Endothelial cell (in vitro differentiated cells): ENCODE results near the gene KAZALD1. TPM values are rescaled to one million over a fixed set of nuclear protein-coding genes. Genes with fewer than 3 reads are reported as not detected.

Experiments
- DNase-seq: peaks from one replicate; pipeline ENCODE4 v3.0.0; 2021; ENCODE audit warnings: low spot score
- H3K27ac Mint-ChIP-seq: one replicate; pipeline ENCODE4 v1.8.0; 2021; ENCODE audit warnings: mixed read lengths, inconsistent platforms; ENCODE audit not compliant: unreplicated experiment
- H3K27me3 Mint-ChIP-seq: one replicate; pipeline ENCODE4 v1.8.0; 2021; ENCODE audit warnings: mild to moderate bottlenecking, moderate library complexity, mixed read lengths, inconsistent platforms; ENCODE audit not compliant: unreplicated experiment
- H3K36me3 Mint-ChIP-seq: one replicate; pipeline ENCODE4 v1.8.0; 2021; ENCODE audit warnings: mild to moderate bottlenecking, low read depth, mixed read lengths, inconsistent platforms; ENCODE audit not compliant: unreplicated experiment
- H3K4me1 Mint-ChIP-seq: one replicate; pipeline ENCODE4 v1.8.0; 2021; ENCODE audit warnings: mild to moderate bottlenecking, mixed read lengths, inconsistent platforms; ENCODE audit not compliant: unreplicated experiment
- H3K4me3 Mint-ChIP-seq: one replicate; pipeline ENCODE4 v1.8.0; 2021; ENCODE audit warnings: mild to moderate bottlenecking, mixed read lengths, inconsistent platforms; ENCODE audit not compliant: unreplicated experiment
- H3K9me3 Mint-ChIP-seq: one replicate; pipeline ENCODE4 v1.8.0; 2021; ENCODE audit warnings: mixed read lengths, inconsistent platforms; ENCODE audit not compliant: unreplicated experiment
- total RNA-seq: library from RNA; stranded (reverse); fragmentation: NEBNext Ultra II Directional; extraction: Animal tissue kit (Norgen Biotek cat#: 25700); gene quantifications from one replicate; pipeline ENCODE4 v1.2.1, GENCODE V29; 2021; ENCODE audit not compliant: unreplicated experiment
- TF ChIP-seq, protein P1 (sequence below): fragments of 200-600 bp; sonication (generic); IDR thresholded peaks from one replicate; pipeline ENCODE4 v1.5.0; 2021; ENCODE audit warnings: antibody characterized with exemption; ENCODE audit not compliant: unreplicated experiment

The KAZALD1 gene
- total RNA-seq, 1 donor from 2014 or later = 10.6 TPM

DNA sequence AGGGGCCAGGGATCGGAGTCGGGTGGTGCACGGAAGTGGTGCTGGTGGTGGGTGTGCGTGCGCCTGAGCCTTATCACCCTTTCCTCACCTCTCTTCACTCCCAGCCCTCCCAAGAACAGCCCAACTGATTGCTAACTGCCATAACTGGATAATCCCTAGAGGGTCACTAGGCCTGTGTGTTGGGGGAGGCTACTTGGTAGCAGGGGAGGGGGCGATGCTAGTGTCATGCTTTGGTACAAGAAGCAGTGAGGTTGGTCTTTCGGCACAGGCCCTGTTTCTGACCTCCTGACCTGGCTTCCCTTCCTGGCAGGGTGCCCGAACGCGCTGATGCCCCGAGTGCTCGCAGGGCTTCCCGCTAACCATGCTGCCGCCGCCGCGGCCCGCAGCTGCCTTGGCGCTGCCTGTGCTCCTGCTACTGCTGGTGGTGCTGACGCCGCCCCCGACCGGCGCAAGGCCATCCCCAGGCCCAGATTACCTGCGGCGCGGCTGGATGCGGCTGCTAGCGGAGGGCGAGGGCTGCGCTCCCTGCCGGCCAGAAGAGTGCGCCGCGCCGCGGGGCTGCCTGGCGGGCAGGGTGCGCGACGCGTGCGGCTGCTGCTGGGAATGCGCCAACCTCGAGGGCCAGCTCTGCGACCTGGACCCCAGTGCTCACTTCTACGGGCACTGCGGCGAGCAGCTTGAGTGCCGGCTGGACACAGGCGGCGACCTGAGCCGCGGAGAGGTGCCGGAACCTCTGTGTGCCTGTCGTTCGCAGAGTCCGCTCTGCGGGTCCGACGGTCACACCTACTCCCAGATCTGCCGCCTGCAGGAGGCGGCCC, 652 bp downstream of the KAZALD1 start:
- no peaks in the 10 kb centered on the region for H3K9me3 Mint-ChIP-seq
- TF ChIP-seq, protein P1, sequence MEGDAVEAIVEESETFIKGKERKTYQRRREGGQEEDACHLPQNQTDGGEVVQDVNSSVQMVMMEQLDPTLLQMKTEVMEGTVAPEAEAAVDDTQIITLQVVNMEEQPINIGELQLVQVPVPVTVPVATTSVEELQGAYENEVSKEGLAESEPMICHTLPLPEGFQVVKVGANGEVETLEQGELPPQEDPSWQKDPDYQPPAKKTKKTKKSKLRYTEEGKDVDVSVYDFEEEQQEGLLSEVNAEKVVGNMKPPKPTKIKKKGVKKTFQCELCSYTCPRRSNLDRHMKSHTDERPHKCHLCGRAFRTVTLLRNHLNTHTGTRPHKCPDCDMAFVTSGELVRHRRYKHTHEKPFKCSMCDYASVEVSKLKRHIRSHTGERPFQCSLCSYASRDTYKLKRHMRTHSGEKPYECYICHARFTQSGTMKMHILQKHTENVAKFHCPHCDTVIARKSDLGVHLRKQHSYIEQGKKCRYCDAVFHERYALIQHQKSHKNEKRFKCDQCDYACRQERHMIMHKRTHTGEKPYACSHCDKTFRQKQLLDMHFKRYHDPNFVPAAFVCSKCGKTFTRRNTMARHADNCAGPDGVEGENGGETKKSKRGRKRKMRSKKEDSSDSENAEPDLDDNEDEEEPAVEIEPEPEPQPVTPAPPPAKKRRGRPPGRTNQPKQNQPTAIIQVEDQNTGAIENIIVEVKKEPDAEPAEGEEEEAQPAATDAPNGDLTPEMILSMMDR = peak; percentile 36
- H3K27ac Mint-ChIP-seq = no peak overlapping the region
- no peaks in the 10 kb centered on the region for H3K27me3 Mint-ChIP-seq
- H3K4me3 Mint-ChIP-seq = peak overlapping the region; percentile 74
- H3K36me3 Mint-ChIP-seq = no peaks in the 10 kb centered on the region
- H3K4me1 Mint-ChIP-seq = peaks cover 49% of the 10 kb centered on the region
- peak; percentile 75 for DNase-seq

DNA sequence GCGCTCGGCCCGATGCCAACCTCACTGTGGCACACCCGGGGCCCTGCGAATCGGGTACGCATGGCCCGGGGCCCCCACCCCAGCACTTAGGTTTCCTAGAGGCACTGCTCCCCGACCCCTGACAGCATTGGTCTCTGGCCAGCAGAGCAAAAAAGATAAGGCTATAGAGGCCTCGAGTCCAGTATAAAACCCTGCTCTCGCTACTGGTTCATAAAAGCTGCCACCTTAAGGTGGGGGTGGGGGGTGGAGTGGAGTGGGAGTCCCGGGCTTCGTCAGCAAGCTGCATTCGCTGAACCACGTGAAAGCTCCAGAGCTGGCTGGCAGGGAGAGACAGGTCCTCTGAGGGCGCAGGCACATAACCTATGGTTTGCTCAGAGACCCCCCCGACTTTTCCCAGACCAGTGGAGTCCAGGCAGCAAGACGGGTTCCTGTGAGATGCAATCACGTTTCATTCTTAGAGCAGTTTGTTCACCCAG, 1.3 kb downstream of the KAZALD1 start:
- Mint-ChIP-seq H3K27me3 (peaks cover 3% of the 10 kb centered on the region), H3K36me3 (no peaks in the 10 kb centered on the region), H3K4me3 (peak overlapping the region; percentile 42), H3K9me3 (no peaks in the 10 kb centered on the region), H3K4me1 (peaks cover 49% of the 10 kb centered on the region), H3K27ac (no peak overlapping the region)
- peak; percentile 30 for DNase-seq
- TF ChIP-seq, protein P1 = no peak

DNA sequence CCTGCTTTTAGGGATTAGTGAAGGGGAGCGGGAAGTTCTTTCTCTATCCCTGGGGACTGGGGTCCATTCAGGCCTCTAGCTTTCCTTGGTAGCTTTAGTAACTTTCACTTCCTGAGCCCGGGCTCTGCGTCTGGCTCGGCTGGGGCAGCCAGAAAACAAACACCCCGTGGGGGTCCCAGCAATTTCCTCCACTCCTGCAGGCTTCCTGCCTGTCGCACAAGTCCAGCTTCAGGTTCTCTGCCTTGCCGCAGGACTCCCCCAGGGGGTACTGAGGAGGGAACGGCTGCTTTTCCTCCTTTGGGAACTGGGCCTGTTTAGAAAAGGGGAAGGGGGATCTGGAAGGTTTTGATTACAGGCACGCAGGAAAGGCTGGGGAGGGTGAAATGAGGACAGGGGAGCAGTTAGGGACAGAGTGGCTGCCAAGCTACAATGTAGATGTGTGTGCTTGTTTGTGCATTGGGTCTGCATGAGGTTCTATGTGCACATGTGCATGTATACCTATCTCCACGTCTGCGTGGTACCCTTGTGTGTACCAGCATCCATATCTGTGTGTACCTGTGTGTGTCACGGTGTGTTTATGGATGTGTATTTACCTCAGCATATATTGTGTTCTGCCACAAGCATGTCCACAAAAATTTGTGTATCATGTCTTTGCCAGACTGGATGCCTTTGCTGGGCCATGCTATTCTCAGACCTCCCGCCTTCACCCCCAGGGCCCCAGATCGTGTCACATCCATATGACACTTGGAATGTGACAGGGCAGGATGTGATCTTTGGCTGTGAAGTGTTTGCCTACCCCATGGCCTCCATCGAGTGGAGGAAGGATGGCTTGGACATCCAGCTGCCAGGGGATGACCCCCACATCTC, 2.0 kb downstream of the KAZALD1 start:
- DNase-seq = peak; percentile 44
- H3K4me1 Mint-ChIP-seq = peaks cover 49% of the 10 kb centered on the region
- H3K36me3 Mint-ChIP-seq = no peaks in the 10 kb centered on the region
- TF ChIP-seq, protein P1 = no peak
- no peaks in the 10 kb centered on the region for H3K9me3 Mint-ChIP-seq
- H3K27me3 Mint-ChIP-seq = peaks cover 3% of the 10 kb centered on the region
- peak overlapping the region; percentile 73 for H3K4me3 Mint-ChIP-seq
- no peak overlapping the region for H3K27ac Mint-ChIP-seq

DNA sequence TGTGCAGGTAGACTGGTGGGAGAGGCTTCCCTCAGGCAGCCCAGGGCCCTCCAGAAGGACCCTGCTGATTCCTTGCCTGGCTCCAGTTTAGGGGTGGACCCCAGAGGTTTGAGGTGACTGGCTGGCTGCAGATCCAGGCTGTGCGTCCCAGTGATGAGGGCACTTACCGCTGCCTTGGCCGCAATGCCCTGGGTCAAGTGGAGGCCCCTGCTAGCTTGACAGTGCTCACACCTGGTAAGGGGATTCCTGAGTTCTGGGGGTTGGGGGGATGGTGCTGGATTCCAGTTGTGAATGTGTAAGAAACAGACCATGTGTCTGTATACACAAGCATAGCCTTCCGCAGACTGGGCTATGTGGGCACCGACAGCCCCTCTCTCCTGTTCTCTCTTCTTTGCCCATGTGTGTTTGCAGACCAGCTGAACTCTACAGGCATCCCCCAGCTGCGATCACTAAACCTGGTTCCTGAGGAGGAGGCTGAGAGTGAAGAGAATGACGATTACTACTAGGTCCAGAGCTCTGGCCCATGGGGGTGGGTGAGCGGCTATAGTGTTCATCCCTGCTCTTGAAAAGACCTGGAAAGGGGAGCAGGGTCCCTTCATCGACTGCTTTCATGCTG, 2.7 kb downstream of the KAZALD1 start:
- no peak overlapping the region for H3K27ac Mint-ChIP-seq
- peak overlapping the region; percentile 73 for H3K4me3 Mint-ChIP-seq
- H3K4me1 Mint-ChIP-seq = peaks cover 49% of the 10 kb centered on the region
- peaks cover 3% of the 10 kb centered on the region for H3K27me3 Mint-ChIP-seq
- no peaks in the 10 kb centered on the region for H3K36me3 Mint-ChIP-seq
- H3K9me3 Mint-ChIP-seq = no peaks in the 10 kb centered on the region
- TF ChIP-seq, protein P1 = no peak
- no peak for DNase-seq
